ENCODE data around the gene GTF2A1. TPM values are rescaled to one million over a fixed set of nuclear protein-coding genes. Genes with fewer than 3 reads are reported as not detected.

GTF2A1 gene
- total and polyA plus RNA-seq, 4 donors: 2.9 to 22.1 (median 9.7) TPM

DNA sequence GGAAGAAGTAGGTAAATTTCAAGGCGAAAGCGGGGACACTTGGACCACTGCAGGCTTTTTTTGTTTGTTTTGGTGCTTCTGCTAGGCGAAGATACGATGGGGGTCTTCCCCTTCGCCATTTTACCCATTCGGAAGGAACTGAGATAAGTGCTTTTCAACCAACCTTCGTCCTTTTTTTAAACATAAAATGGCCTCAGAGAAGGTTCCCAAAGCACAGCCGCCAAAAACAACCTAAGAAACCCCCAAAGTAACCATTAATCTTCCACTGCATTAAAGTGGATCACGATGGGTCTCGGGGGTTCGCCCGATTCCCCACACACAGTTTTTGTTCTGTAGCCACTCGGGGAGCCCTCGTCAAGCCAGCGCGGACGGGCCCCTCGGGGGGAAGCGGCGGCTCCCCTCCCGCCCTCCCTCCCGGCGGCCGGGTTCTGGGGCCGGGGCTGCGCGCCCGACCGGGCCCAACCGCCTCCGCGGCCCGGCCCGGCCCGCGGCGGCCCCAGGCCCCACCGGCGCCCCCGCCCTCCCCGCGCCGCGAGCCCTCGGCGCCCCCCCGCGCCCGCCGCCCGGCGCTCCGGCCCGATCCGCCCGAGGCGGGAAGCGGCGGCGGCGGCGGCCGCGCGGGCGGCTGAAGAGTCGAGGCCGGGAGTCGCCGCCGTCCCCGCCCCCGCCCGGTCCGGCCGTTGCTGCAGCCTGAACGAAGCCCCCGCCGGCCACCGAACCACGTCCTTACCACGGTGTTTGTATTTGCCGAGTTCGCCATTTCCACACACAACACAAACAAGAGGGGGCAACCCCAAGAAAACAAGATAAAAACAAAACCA lies 790 bp downstream of the GTF2A1 start:
- Histone ChIP-seq H3K27me3 (ENCODE audit: control insufficient read depth in 4 of 4, insufficient read depth in 4 of 4, low read length in 3 of 4) (no peaks in the 10 kb centered on the region), H3K4me1 (ENCODE audit: control insufficient read depth in 4 of 4, insufficient read depth in 4 of 4, low read length in 3 of 4) (peaks cover 7 to 36% (median 21%) of the 10 kb centered on the region in 4 donors), H3K36me3 (ENCODE audit: control insufficient read depth in 4 of 4, insufficient read depth in 3 of 4, low read depth in 1 of 4, low read length in 3 of 4) (peaks cover 3 to 6% (median 5%) of the 10 kb centered on the region in 4 donors), H3K27ac (ENCODE audit: low read depth in 1 of 2, low read length in 2 of 2) (peak overlapping the region; percentile 99), H3K9me3 (ENCODE audit: control insufficient read depth in 4 of 4, low read length in 3 of 4) (no peaks in the 10 kb centered on the region), H3K9ac (ENCODE audit: low read depth in 1 of 2, low read length in 2 of 2) (peak overlapping the region; percentile 96 to 100), H3K4me3 (ENCODE audit: low read depth in 1 of 3, low read length in 3 of 3) (peak overlapping the region; percentile 92 to 96 (median 94))
- no peak for TF ChIP-seq HNF4A (conservative IDR thresholded peaks at IDR 0.05)
- TF ChIP-seq, protein P1, sequence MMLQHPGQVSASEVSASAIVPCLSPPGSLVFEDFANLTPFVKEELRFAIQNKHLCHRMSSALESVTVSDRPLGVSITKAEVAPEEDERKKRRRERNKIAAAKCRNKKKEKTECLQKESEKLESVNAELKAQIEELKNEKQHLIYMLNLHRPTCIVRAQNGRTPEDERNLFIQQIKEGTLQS (IDR thresholded peaks at IDR 0.05): no peak
- TF ChIP-seq SP1 (IDR thresholded peaks at IDR 0.05): no peak
- no peak for TF ChIP-seq EGR1 (IDR thresholded peaks at IDR 0.05; ENCODE audit: low read depth in 2 of 2)
- no peak for TF ChIP-seq FOXA1 (IDR thresholded peaks at IDR 0.05)
- no peak for TF ChIP-seq GABPA (IDR thresholded peaks at IDR 0.05 in 1 of 2, conservative IDR thresholded peaks at IDR 0.05 in 1 of 2)
- TF ChIP-seq, protein P2, sequence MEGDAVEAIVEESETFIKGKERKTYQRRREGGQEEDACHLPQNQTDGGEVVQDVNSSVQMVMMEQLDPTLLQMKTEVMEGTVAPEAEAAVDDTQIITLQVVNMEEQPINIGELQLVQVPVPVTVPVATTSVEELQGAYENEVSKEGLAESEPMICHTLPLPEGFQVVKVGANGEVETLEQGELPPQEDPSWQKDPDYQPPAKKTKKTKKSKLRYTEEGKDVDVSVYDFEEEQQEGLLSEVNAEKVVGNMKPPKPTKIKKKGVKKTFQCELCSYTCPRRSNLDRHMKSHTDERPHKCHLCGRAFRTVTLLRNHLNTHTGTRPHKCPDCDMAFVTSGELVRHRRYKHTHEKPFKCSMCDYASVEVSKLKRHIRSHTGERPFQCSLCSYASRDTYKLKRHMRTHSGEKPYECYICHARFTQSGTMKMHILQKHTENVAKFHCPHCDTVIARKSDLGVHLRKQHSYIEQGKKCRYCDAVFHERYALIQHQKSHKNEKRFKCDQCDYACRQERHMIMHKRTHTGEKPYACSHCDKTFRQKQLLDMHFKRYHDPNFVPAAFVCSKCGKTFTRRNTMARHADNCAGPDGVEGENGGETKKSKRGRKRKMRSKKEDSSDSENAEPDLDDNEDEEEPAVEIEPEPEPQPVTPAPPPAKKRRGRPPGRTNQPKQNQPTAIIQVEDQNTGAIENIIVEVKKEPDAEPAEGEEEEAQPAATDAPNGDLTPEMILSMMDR (IDR thresholded peaks at IDR 0.05; ENCODE audit: low read depth, low read length, missing input control): no peak
- TF ChIP-seq, protein P3, sequence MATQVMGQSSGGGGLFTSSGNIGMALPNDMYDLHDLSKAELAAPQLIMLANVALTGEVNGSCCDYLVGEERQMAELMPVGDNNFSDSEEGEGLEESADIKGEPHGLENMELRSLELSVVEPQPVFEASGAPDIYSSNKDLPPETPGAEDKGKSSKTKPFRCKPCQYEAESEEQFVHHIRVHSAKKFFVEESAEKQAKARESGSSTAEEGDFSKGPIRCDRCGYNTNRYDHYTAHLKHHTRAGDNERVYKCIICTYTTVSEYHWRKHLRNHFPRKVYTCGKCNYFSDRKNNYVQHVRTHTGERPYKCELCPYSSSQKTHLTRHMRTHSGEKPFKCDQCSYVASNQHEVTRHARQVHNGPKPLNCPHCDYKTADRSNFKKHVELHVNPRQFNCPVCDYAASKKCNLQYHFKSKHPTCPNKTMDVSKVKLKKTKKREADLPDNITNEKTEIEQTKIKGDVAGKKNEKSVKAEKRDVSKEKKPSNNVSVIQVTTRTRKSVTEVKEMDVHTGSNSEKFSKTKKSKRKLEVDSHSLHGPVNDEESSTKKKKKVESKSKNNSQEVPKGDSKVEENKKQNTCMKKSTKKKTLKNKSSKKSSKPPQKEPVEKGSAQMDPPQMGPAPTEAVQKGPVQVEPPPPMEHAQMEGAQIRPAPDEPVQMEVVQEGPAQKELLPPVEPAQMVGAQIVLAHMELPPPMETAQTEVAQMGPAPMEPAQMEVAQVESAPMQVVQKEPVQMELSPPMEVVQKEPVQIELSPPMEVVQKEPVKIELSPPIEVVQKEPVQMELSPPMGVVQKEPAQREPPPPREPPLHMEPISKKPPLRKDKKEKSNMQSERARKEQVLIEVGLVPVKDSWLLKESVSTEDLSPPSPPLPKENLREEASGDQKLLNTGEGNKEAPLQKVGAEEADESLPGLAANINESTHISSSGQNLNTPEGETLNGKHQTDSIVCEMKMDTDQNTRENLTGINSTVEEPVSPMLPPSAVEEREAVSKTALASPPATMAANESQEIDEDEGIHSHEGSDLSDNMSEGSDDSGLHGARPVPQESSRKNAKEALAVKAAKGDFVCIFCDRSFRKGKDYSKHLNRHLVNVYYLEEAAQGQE (IDR thresholded peaks at IDR 0.05): no peak
- TF ChIP-seq JUND (IDR thresholded peaks at IDR 0.05): no peak
- TF ChIP-seq FOXA2 (IDR thresholded peaks at IDR 0.05): no peak
- no peak for TF ChIP-seq HNF4G (IDR thresholded peaks at IDR 0.05)
- TF ChIP-seq NR2F2 (IDR thresholded peaks at IDR 0.05): no peak
- TF ChIP-seq TAF1 (conservative IDR thresholded peaks at IDR 0.05): no peak
- TF ChIP-seq YY1 (IDR thresholded peaks at IDR 0.05): no peak
- TF ChIP-seq ZBTB33 (IDR thresholded peaks at IDR 0.05): no peak
- TF ChIP-seq MAX (IDR thresholded peaks at IDR 0.05): no peak
- no peak for TF ChIP-seq RXRA (IDR thresholded peaks at IDR 0.05)
- no peak for TF ChIP-seq RAD21 (IDR thresholded peaks at IDR 0.05)
- WGBS: under 1% methylated on average over 84 of the region's 84 CpGs
- DNase-seq (ENCODE audit: low spot score): peak; percentile 60
